Neutrophil (primary cell): ENCODE results near the gene CD99L2.

Experiments used
- H3K27ac ChIP-seq: fragments of 200-600 bp; sonication (generic); 2 replicates; pipeline ENCODE4 v1.5.1; 2016; ENCODE audit warnings: mild to moderate bottlenecking, moderate library complexity
- H3K27me3 ChIP-seq: fragments of 200-600 bp; sonication (generic); 2 replicates; pipeline ENCODE4 v1.6.0; 2016; ENCODE audit warnings: mild to moderate bottlenecking
- H3K36me3 ChIP-seq: fragments of 200-600 bp; sonication (generic); 2 replicates; pipeline ENCODE4 v1.5.1; 2017
- H3K4me1 ChIP-seq, 2 experiments: fragments of 200-600 bp in 1 of 2; sonication (generic) in 1 of 2; 1 replicate in 1 of 2; 2 replicates in 1 of 2; pipeline versions ENCODE4 v1.5.1 to v1.6.1; 2013 to 2016; ENCODE audit warnings: low read depth in 1 of 2, low read length in 1 of 2, mild to moderate bottlenecking in 1 of 2, moderate library complexity in 1 of 2; ENCODE audit not compliant: control insufficient read depth in 1 of 2, insufficient read depth in 1 of 2
- H3K4me3 ChIP-seq, 2 experiments: fragments of 200-600 bp in 1 of 2; sonication (generic) in 1 of 2; 1 replicate in 1 of 2; 2 replicates in 1 of 2; pipeline ENCODE4 v1.5.1; 2013 to 2016; ENCODE audit warnings: low read depth in 1 of 2, low read length in 1 of 2, mild to moderate bottlenecking in 1 of 2, moderate library complexity in 1 of 2
- H3K9me3 ChIP-seq: fragments of 200-600 bp; sonication (generic); 2 replicates; pipeline ENCODE4 v1.5.1; 2016
- CTCF ChIP-seq: fragments of 200-600 bp; sonication (generic); IDR thresholded peaks from 2 replicates; pipeline ENCODE4 v1.5.1; 2016; ENCODE audit warnings: antibody characterized with exemption

CD99L2 gene

DNA sequence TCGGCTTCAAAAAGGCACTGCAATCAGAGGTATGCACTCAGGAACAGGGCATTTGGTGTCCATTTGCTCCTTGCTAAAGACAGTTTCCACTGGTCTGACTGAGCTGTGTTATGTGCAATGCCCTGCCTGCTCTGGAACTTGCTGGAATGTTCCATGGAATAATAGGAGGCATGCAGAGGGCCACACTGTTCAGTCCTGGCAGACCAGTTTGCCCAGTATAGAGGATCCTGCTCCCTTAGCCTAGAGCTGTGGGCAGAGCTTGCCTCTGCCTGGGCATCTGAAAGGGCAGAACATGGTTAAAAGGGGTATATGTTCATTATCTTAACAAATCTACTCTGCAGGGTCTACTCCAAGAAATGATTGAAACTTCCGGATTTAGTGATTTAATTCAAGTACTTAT is 27.8 kb upstream of the CD99L2 start:
- Histone ChIP-seq H3K27ac (no peak overlapping the region), H3K36me3 (no peaks in the 10 kb centered on the region), H3K27me3 (no peaks in the 10 kb centered on the region), H3K9me3 (no peaks in the 10 kb centered on the region), H3K4me1 (no peaks in the 10 kb centered on the region), H3K4me3 (no peak overlapping the region)
- TF ChIP-seq CTCF: no peak

DNA sequence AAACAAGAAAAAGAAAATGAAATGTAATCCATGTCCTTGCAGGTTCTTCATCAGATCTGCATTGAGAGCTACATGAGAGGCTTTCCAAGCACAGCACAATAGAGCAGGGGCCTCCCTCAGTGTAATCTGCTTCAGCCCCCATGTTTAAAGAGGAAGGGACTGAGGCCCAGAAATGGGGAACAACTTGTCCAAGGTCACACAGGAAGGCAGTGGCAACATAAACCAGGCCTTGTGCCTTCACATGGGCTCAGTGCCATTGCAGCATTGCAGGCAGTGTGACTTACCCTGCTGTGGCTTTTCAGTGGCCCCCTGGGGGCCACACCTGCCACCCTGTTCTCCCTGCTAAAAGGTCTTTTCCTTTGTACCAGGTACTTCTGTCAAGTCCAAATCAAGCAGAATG is 20.9 kb upstream of the CD99L2 start:
- Histone ChIP-seq H3K27me3 (no peaks in the 10 kb centered on the region), H3K4me1 (no peaks in the 10 kb centered on the region), H3K4me3 (no peak overlapping the region), H3K9me3 (no peaks in the 10 kb centered on the region), H3K27ac (no peak overlapping the region), H3K36me3 (no peaks in the 10 kb centered on the region)
- no peak for TF ChIP-seq CTCF

DNA sequence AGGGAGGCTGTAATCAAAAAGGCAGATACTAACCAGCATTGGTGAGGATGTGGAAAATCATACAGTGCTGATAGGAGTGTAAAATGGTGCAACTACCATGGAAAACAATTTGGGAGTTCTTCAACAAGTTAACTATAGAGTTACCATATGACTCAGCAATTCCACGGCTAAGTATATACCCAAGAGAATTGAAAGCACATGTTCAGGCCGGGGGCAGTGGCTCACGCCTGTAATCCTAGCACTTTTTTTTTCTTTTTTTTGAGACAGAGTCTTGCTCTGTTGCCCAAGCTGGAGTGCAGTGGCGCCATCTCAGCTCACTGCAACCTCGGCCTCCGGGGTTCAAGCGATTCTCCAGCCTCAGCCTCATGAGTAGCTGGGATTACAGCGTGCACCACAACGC is 15.0 kb upstream of the CD99L2 start:
- H3K27ac ChIP-seq: no peak overlapping the region
- H3K9me3 ChIP-seq: no peaks in the 10 kb centered on the region

DNA sequence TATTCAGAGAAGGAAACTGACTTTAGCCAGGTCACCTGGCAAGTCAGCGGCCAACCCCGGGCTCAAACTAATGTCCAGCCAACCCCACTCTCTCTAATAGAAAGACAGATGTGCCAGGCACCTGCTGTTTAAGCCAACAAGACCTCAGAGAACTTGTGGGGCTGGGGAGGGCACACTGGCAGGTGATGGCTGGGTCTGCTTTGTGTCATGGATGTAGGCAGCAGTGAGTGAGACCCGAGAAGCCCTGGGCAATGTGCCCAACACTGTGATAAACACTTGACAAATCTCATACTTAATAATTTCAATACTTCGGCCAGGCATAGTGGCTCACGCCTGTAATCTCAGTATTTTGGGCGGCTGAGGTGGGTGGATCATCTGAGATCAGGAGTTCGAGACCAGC is 9.0 kb upstream of the CD99L2 start:
- Histone ChIP-seq H3K27me3 (no peaks in the 10 kb centered on the region), H3K36me3 (no peaks in the 10 kb centered on the region), H3K27ac (no peak overlapping the region), H3K4me3 (no peak overlapping the region), H3K4me1 (no peaks in the 10 kb centered on the region), H3K9me3 (no peaks in the 10 kb centered on the region)
- TF ChIP-seq CTCF: no peak

More for the DNA sequence above, 15.0 kb upstream of the CD99L2 start:
- Histone ChIP-seq H3K27me3 (no peaks in the 10 kb centered on the region), H3K4me3 (no peak overlapping the region), H3K4me1 (no peaks in the 10 kb centered on the region), H3K36me3 (no peaks in the 10 kb centered on the region)
- no peak for TF ChIP-seq CTCF

DNA sequence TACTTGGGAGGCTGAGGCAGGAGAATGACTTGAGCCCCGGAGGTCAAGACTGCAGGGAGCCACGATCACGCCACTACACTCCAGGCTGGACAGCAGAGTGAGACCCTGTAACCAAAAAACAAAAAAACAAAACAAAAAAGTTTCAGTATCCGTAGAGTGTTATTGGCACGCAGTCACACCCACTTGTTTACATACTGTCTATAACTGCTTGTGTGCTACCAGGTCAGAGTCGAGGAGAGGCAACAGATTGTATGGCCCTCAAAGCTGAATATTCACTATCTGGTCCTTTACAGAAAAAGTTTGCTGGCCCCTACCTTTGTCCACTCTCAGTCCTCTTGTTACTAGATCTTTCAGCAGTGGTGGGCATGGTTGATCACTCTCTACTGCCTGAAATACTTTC is 8.2 kb upstream of the CD99L2 start:
- Histone ChIP-seq H3K4me3 (no peak overlapping the region), H3K36me3 (no peaks in the 10 kb centered on the region), H3K4me1 (no peaks in the 10 kb centered on the region), H3K27ac (no peak overlapping the region), H3K27me3 (no peaks in the 10 kb centered on the region), H3K9me3 (no peaks in the 10 kb centered on the region)
- no peak for TF ChIP-seq CTCF

DNA sequence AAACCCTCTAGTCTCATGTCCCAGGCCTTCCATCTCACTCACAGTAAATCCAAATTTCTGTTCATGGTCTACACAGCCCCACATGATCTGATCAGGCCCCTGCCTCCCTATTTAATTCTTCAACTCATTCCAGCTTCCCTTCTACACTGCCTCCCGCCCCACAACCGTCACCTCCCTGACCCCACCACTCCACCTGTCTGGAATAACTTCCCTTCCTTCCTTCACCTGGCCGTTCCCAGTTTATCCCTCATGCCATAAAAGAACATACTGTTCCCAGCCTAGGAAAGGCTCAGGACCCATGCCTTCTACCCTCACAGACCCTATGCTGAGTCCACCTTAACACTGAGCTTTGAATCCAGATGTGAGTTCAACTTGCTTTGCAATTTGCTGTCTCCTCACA is 6.8 kb upstream of the CD99L2 start:
- Histone ChIP-seq H3K36me3 (no peaks in the 10 kb centered on the region), H3K27ac (no peak overlapping the region), H3K9me3 (no peaks in the 10 kb centered on the region), H3K4me1 (no peaks in the 10 kb centered on the region), H3K4me3 (no peak overlapping the region), H3K27me3 (no peaks in the 10 kb centered on the region)
- no peak for TF ChIP-seq CTCF
